Kidney glomerular epithelial cell (primary cell): Measurements from ENCODE around the gene PI4KA.
"Not testable (repeated sequence)": the region's sequence is repeated elsewhere in the genome, so short reads cannot be mapped to it uniquely, and the experiment has no call there.

Experiments
- DNase-seq: peaks from one replicate; lab custom pipeline; 2025; lab: John Stamatoyannopoulos, UW

Gene PI4KA

GRCh38 chr22:20847318-20847822 lies 11.2 kb downstream of the PI4KA start:
- no peak for DNase-seq

- no peak for DNase-seq
These were observed 14.3 kb downstream of the PI4KA start for GRCh38 chr22:20844055-20845037.

- DNase-seq: no peak
These were observed 15.1 kb downstream of the PI4KA start for GRCh38 chr22:20843501-20843900.

GRCh38 chr22:20840646-20841371 lies 17.8 kb downstream of the PI4KA start:
- no peak for DNase-seq

GRCh38 chr22:20839837-20840645 lies 18.6 kb downstream of the PI4KA start:
- DNase-seq: no peak

- not testable (repeated sequence) for DNase-seq
These were observed 19.3 kb downstream of the PI4KA start for GRCh38 chr22:20839354-20839753.

- DNase-seq: no peak
These were observed 21.4 kb downstream of the PI4KA start for GRCh38 chr22:20836987-20837823.

- no peak for DNase-seq
These were observed 23.9 kb downstream of the PI4KA start for GRCh38 chr22:20834725-20835124.

- DNase-seq: no peak
These were observed 24.4 kb downstream of the PI4KA start for GRCh38 chr22:20834206-20834605.

- no peak for DNase-seq
These were observed 25.4 kb downstream of the PI4KA start for GRCh38 chr22:20833225-20833665.

GRCh38 chr22:20829491-20830134 lies 29.0 kb downstream of the PI4KA start:
- DNase-seq: no peak

- DNase-seq: not testable (repeated sequence)
These were observed 32.0 kb downstream of the PI4KA start for GRCh38 chr22:20826373-20827152.

GRCh38 chr22:20825624-20826023 lies 33.0 kb downstream of the PI4KA start:
- no peak for DNase-seq

GRCh38 chr22:20825216-20825615 lies 33.4 kb downstream of the PI4KA start:
- DNase-seq: not testable (repeated sequence)

- DNase-seq: no peak
These were observed 35.3 kb downstream of the PI4KA start for GRCh38 chr22:20823264-20823663.

GRCh38 chr22:20822240-20822639 lies 36.4 kb downstream of the PI4KA start:
- no peak for DNase-seq

- DNase-seq: not testable (repeated sequence)
These were observed 36.8 kb downstream of the PI4KA start for GRCh38 chr22:20821717-20822239.

- no peak for DNase-seq
These were observed 39.1 kb downstream of the PI4KA start for GRCh38 chr22:20819471-20819870.

GRCh38 chr22:20818471-20818870 lies 40.1 kb downstream of the PI4KA start:
- DNase-seq: no peak
